Measurements from ENCODE around the gene DCAF8L2. TPM values are rescaled to one million over a fixed set of nuclear protein-coding genes. Genes with fewer than 3 reads are reported as not detected.
A peak's percentile ranks its signal among the peaks of the same experiment; 100 is the strongest.

The DCAF8L2 gene
- polyA plus RNA-seq, 2 of the 4 experiments (the other 2 are of a cell fraction) = not detected

DNA sequence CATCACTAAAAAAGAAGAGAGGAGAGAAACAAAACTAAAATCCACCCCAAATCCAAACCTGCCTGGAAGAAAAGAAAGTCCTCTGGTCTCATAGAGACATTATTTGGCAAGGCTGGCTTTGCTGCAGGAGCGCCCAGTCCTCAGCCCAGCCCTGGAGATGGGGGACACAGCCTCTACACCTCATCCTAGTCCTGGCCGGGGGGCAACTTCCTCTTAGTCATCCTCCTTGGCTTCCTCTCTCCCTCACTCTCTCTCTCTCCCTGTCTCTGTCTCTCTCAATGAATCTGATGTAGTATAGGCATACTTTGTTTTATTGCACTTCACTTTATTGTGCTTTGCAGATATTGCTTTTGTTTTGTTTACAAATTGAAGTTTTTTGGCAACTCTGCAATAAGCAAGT, 161.8 kb downstream of the DCAF8L2 start (continued):
- TF ChIP-seq, protein P1, sequence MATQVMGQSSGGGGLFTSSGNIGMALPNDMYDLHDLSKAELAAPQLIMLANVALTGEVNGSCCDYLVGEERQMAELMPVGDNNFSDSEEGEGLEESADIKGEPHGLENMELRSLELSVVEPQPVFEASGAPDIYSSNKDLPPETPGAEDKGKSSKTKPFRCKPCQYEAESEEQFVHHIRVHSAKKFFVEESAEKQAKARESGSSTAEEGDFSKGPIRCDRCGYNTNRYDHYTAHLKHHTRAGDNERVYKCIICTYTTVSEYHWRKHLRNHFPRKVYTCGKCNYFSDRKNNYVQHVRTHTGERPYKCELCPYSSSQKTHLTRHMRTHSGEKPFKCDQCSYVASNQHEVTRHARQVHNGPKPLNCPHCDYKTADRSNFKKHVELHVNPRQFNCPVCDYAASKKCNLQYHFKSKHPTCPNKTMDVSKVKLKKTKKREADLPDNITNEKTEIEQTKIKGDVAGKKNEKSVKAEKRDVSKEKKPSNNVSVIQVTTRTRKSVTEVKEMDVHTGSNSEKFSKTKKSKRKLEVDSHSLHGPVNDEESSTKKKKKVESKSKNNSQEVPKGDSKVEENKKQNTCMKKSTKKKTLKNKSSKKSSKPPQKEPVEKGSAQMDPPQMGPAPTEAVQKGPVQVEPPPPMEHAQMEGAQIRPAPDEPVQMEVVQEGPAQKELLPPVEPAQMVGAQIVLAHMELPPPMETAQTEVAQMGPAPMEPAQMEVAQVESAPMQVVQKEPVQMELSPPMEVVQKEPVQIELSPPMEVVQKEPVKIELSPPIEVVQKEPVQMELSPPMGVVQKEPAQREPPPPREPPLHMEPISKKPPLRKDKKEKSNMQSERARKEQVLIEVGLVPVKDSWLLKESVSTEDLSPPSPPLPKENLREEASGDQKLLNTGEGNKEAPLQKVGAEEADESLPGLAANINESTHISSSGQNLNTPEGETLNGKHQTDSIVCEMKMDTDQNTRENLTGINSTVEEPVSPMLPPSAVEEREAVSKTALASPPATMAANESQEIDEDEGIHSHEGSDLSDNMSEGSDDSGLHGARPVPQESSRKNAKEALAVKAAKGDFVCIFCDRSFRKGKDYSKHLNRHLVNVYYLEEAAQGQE (IDR thresholded peaks at IDR 0.05) = no peak

DNA sequence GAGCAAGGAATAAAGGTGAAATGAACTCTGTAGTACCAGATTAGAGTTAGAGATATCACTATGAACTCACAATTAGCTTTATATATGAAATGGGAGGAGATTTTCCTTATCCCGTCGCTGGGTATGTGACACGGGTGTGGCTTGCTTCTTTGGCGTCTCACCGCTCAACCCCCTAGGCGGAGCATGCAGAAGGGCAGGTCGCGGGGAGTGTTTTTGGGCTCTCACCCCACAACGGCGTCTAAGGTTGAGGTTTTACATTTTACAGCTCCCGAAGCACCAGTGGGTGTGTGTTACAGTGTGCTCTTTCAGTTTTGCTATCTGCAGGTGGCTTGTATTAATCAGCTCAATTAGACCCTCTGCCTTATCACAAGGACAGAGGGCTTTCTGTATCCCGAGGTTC, 175.6 kb downstream of the DCAF8L2 start:
- no peak for TF ChIP-seq NPAS2 (CRISPR knock-in tag; IDR thresholded peaks at IDR 0.05; ENCODE audit: borderline replicate concordance)
- no peak for TF ChIP-seq SREBF2 (IDR thresholded peaks at IDR 0.05)
- WGBS (ENCODE audit: missing lambda C conversion rate) = under 1% methylated on average over 12 of the region's 12 CpGs
- Histone ChIP-seq H3K9me3 (no peaks in the 10 kb centered on the region), H3K4me2 (peak overlapping the region; percentile 67), H3K4me1 (no peaks in the 10 kb centered on the region), H3K27ac (no peak overlapping the region), H3K4me3 (peak overlapping the region; percentile 26; the same call in 2 of the 3 replicates)
- ChIA-PET CTCF (no interaction called here), POLR2A (no interaction called here)
- DNase-seq (ENCODE audit: low read depth in 1 of 2, low spot score in 1 of 2) = no peak
- no peak for ATAC-seq
- FAIRE-seq = no peak

DNA sequence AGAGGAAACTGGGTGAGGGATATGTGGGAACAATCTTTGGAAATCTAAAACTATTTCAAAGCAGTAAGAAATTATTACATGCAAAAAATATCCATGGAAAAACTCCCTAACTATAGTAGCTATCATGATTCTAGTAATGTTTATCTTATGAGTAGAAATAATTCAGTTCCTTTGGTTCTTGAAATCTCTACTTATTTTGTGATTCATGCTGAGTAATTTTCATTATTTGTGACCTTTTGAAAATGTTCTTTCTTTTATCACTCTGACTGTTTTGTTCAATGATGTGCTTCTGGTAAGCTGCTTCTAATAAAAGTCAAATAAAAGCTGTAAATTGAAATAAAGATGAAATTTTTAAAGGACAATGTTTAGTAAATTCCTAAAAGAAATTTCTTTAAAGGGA, 177.2 kb downstream of the DCAF8L2 start:
- H3K4me1 ChIP-seq = no peaks in the 10 kb centered on the region
- peak; percentile 74 for FAIRE-seq
- no peak overlapping the region for H3K27ac ChIP-seq
- ChIA-PET CTCF (no interaction called here), POLR2A (no interaction called here)
- H3K4me3 ChIP-seq = no peak overlapping the region
- TF ChIP-seq MAFK (IDR thresholded peaks at IDR 0.05; ENCODE audit: partially characterized antibody) = no peak
- H3K4me2 ChIP-seq = no peak overlapping the region
- H3K9me3 ChIP-seq = no peaks in the 10 kb centered on the region
- DNase-seq (ENCODE audit: low read depth in 1 of 2, low spot score in 1 of 2) = no peak
- no peak for ATAC-seq

DNA sequence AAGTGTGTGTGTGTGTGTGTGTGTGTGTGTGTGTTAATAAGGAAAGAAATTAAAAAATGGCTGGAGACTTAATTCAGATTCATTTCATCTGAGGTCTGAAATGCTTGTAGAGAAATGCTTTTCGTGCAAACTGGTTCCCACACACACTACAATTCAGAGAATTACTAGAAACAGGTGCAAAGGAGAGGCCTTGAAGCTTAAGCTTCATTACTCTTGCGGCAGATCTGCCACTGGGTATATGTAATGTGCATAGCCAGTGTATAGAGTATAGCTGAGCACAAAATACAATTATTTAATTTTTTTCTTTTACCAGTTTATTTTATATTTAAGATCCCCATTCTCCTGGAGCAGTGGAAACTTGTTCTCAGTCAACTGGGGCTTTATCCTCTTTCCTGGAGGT, 185.8 kb downstream of the DCAF8L2 start:
- no peak for ATAC-seq

DNA sequence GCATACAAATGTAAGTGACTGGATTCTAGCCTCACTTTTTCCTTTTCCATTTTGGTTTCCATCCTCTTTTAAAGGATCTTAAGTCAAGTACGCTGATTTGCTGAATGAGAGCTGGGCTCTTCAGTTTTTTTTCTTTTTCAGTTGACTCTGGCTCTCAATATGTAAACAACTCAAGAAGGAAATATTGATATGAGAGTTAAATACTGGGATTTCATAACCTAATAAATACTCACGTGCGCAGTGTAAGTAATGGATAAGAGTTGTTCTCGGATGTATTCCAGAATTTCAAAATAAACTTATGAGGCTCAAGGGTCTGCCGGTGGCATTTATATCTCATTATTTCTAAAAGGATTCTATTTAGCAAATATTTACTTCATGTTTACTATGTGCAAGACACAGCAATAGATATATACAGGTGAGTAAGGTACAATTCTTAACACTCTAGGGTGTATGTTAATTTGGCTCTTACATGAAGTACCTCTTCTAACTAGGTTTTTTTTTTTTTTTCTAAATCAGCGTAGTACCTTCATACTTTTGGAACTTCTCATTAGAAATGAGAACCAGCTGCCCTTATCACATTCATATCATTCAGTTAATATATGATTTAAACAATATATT, 206.6 kb downstream of the DCAF8L2 start:
- CTCF ChIA-PET = no interaction called here
- Histone ChIP-seq H3K4me2 (no peak overlapping the region), H3K9me3 (no peaks in the 10 kb centered on the region), H3K4me3 (no peak overlapping the region), H3K4me1 (no peaks in the 10 kb centered on the region), H3K27ac (no peak overlapping the region)
- 24% methylated on average over 6 of the region's 6 CpGs for WGBS (ENCODE audit: missing lambda C conversion rate)
- DNase-seq (ENCODE audit: low read depth in 1 of 2, low spot score in 1 of 2) (no peak), FAIRE-seq (no peak), ATAC-seq (no peak)
- POLR2A ChIA-PET = no interaction called here
- TF ChIP-seq NPAS2 (CRISPR knock-in tag; IDR thresholded peaks at IDR 0.05; ENCODE audit: borderline replicate concordance) (no peak), EHMT2 (IDR thresholded peaks at IDR 0.05; ENCODE audit: low read depth) (no peak), FOXS1 (CRISPR knock-in tag; IDR thresholded peaks at IDR 0.05) (no peak), HOXB5 (CRISPR knock-in tag; IDR thresholded peaks at IDR 0.05) (no peak), GATA3 (IDR thresholded peaks at IDR 0.05; ENCODE audit: borderline replicate concordance) (no peak), HOXA7 (CRISPR knock-in tag; IDR thresholded peaks at IDR 0.05) (no peak), RARB (CRISPR knock-in tag; IDR thresholded peaks at IDR 0.05) (no peak), EHF (CRISPR knock-in tag; IDR thresholded peaks at IDR 0.05) (no peak), ZFP36 (IDR thresholded peaks at IDR 0.05; ENCODE audit: borderline replicate concordance, partially characterized antibody) (no peak), NFE2L2 (conservative IDR thresholded peaks at IDR 0.05; ENCODE audit: low read length) (no peak), POLR2A (IDR thresholded peaks at IDR 0.05; ENCODE audit: low read length) (no peak), BHLHE40 (IDR thresholded peaks at IDR 0.05; ENCODE audit: low read depth, low read length) (no peak), MYC (IDR thresholded peaks at IDR 0.05; ENCODE audit: borderline replicate concordance, low read length) (no peak)
- TF ChIP-seq, protein P2, sequence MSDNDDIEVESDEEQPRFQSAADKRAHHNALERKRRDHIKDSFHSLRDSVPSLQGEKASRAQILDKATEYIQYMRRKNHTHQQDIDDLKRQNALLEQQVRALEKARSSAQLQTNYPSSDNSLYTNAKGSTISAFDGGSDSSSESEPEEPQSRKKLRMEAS (IDR thresholded peaks at IDR 0.05) = no peak
- TF ChIP-seq, protein P1 (IDR thresholded peaks at IDR 0.05) = no peak

More for the DNA sequence above, 185.8 kb downstream of the DCAF8L2 start:
- no peak for FAIRE-seq
- POLR2A ChIA-PET = no interaction called here
- H3K9me3 ChIP-seq = no peaks in the 10 kb centered on the region
- H3K4me1 ChIP-seq = no peaks in the 10 kb centered on the region
- no peak overlapping the region for H3K4me2 ChIP-seq
- CTCF ChIA-PET = no interaction called here
- TF ChIP-seq MYC (IDR thresholded peaks at IDR 0.05; ENCODE audit: borderline replicate concordance, low read length) (no peak), ZNF302 (CRISPR knock-in tag; IDR thresholded peaks at IDR 0.05) (no peak), ESRRA (IDR thresholded peaks at IDR 0.05; ENCODE audit: borderline replicate concordance, low read length) (no peak), NFE2L2 (conservative IDR thresholded peaks at IDR 0.05; ENCODE audit: low read length) (no peak), RAD21 (conservative IDR thresholded peaks at IDR 0.05 in 1 of 2, IDR thresholded peaks at IDR 0.05 in 1 of 2) (no peak), PHF8 (IDR thresholded peaks at IDR 0.05; ENCODE audit: borderline replicate concordance, low read depth) (no peak), SREBF2 (IDR thresholded peaks at IDR 0.05) (no peak), KDM1A (IDR thresholded peaks at IDR 0.05; ENCODE audit: low read depth) (no peak), RCOR1 (IDR thresholded peaks at IDR 0.05; ENCODE audit: low read depth, low read length) (no peak), KDM5A (IDR thresholded peaks at IDR 0.05) (no peak), CBX2 (IDR thresholded peaks at IDR 0.05; ENCODE audit: borderline replicate concordance, low read depth) (no peak), SMC3 (IDR thresholded peaks at IDR 0.05) (no peak), HOXB5 (CRISPR knock-in tag; IDR thresholded peaks at IDR 0.05) (no peak), FOXS1 (CRISPR knock-in tag; IDR thresholded peaks at IDR 0.05) (no peak), CHD4 (IDR thresholded peaks at IDR 0.05; ENCODE audit: borderline replicate concordance) (no peak)
- no peak for DNase-seq (ENCODE audit: low read depth in 1 of 2, low spot score in 1 of 2)
- H3K27ac ChIP-seq = no peak overlapping the region
- no peak overlapping the region for H3K4me3 ChIP-seq
- WGBS (ENCODE audit: missing lambda C conversion rate) = 26% methylated on average over 2 of the region's 2 CpGs

All from A549 (cell line).